Right lobe of liver (tissue), 4 donors: ENCODE data around the gene PLEKHA5.

Experiments used
- POLR2A ChIP-seq: fragments of 450-650 bp; IDR thresholded peaks from one replicate; pipeline ENCODE4 v1.6.1; 2017; ENCODE audit warnings: antibody characterized with exemption, mild to moderate bottlenecking
- TF ChIP-seq, protein P1 (sequence below), 4 donors: fragments of 200-600 bp in 3 of 4; fragments of 450-650 bp in 1 of 4; IDR thresholded peaks; one replicate each; pipeline versions ENCODE4 v1.5.1 to v1.8.0; 2016 to 2022; ENCODE audit warnings: antibody characterized with exemption in 4 of 4, mild to moderate bottlenecking in 2 of 4
- donor health status: DM: no; HTN: no; CAD: no.
- donor health status: DM: no; HTN: no; CAD: no.
- donor health status: DM: no; HTN: yes; CAD: no.

DNA sequence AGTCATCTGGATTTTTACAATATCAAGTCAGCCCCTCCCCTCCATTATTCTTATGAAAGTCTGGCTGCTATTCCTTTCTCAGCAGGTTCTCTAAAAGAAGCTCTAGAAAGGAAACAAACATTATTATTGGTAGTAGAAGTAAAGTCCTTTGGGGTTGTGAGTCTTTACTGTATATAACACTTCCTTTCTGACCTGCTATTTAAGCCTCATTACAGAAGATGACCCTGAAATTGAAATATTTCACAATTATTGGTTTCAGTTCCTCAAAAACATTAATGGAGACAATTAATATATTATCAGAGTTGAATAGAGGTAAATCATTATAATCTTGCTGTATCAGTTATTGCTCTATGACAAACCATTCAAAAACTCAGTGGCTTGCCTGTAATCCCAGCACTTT, 19.3 kb downstream of the PLEKHA5 start:
- TF ChIP-seq, protein P1, sequence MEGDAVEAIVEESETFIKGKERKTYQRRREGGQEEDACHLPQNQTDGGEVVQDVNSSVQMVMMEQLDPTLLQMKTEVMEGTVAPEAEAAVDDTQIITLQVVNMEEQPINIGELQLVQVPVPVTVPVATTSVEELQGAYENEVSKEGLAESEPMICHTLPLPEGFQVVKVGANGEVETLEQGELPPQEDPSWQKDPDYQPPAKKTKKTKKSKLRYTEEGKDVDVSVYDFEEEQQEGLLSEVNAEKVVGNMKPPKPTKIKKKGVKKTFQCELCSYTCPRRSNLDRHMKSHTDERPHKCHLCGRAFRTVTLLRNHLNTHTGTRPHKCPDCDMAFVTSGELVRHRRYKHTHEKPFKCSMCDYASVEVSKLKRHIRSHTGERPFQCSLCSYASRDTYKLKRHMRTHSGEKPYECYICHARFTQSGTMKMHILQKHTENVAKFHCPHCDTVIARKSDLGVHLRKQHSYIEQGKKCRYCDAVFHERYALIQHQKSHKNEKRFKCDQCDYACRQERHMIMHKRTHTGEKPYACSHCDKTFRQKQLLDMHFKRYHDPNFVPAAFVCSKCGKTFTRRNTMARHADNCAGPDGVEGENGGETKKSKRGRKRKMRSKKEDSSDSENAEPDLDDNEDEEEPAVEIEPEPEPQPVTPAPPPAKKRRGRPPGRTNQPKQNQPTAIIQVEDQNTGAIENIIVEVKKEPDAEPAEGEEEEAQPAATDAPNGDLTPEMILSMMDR (IDR thresholded peaks at IDR 0.05): no peak
- no peak for TF ChIP-seq POLR2A
